HG03354 (cell line): ENCODE data around the gene TMEM237.
A peak's percentile ranks its signal among the peaks of the same experiment; 100 is the strongest.

ENCODE experiments used
- ATAC-seq: cut with Tn5 transposase; IDR thresholded peaks from one replicate; pipeline ENCODE4 v1.9.1; 2021; ENCODE audit warnings: mild to moderate bottlenecking; ENCODE audit not compliant: unreplicated experiment, poor library complexity, severe bottlenecking

Gene TMEM237

GRCh38 chr2:201642579-201643215 is 606 bp downstream of the TMEM237 start:
- peak; percentile 79 for ATAC-seq

DNA sequence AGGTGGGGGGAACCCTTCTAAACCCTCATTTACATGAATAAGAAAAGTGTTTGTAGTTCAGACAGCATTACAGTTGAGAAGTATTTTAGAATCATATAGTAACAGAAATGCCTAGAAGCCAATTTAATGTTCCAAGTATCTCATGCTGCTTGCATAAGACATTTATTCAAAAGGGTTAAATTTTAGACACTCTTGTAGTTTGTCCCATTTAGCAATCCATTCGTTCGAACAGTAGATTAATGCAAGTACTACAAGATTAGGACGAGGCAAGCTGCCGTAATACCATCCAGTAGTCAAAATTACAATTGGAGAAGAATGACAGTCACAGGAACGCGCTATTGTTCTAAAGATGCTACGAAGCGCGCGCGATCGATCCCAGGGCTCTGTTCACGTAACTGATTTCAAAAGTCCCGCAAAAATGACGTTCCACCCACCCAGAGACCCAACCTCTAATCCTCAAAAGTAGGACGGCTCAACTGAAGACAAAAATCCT is 1.2 kb downstream of the TMEM237 start:
- ATAC-seq: peak; percentile 40

DNA sequence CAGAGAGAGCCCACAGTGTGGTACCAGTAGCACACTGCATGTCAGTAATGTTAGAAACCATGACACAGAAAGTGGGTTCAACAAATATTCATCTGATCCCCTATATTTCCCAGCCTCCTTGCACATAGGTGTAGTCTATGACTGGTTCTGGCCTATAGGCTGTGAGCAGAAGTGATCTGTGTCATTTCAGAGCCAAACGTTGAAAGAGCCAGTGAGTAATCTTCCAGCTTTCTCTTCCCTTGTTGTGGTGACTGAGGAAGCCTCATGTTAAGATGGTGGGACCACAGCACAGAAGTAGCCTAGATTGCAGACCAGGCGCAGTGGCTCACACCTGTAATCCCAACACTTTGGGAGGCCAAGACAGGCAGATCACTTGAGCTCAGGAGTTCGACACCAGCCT is 4.1 kb downstream of the TMEM237 start:
- ATAC-seq: no peak

GRCh38 chr2:201638326-201638725 is 5.0 kb downstream of the TMEM237 start:
- ATAC-seq: no peak

DNA sequence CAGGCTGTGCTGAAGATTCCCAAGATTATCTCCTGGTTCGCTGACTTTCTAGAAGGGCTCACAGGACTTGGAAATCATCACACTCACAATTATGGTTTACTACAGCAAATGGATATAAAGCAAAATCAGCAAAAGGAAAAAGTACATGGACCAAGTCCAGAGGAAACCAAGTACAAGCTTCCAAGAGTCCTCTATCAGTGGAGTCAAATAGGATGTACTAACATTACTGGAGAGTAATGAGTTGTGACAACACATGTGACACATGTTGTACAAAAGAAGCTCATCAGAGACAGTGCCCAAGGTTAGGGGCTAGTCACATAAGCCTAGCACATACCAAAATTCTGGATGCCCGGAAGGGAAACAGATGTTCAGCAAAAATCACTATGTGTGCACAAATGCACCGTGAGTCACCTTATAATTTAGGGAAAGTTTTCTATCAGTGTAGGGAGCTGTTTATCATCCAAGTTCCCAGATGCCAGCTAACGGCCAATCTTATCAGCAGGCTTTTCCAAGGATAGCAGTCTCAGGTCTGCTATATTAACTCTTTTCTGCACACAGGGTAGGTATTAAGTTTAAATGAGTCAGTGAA is 9.5 kb downstream of the TMEM237 start:
- ATAC-seq: no peak

DNA sequence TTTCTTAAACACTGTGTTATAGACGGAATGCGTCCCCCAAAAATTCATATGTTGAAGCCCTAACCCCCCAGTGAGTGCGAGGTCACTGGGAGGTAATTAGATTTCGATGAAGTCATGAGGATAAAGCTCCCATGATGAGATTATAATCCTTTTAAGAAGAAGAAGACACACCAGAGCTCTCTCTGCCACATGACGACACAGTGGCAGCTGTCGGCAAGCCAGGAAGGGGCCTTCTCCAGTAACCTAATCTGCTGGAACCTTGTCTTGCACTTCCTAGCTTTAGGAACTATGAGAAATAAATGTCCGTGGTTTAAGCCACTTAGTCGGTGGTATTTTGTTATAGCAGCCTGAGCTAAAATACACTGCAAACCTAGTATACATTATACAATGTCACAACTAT is 12.3 kb downstream of the TMEM237 start:
- no peak for ATAC-seq

DNA sequence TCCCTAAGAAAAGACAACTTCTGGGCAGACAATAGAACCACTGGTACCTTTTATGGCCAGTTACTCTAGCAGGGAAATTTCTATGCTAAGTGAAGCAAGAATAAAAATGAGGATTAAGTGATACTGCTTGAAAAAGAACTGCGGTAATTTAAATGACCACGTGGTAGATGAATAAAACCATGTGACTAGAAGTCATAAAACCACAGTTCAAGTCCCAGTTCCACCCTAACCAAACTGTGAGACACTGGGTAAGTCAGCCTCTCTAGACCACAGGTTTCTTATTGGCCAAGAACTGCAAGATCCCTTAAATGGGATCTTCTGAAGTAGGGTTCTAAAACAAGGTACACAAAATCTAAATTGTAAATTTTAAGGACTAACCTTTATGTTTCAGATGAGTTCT is 12.7 kb downstream of the TMEM237 start:
- no peak for ATAC-seq

- no peak for ATAC-seq
Observed at GRCh38 chr2:201628545-201628944, 14.8 kb downstream of the TMEM237 start.

DNA sequence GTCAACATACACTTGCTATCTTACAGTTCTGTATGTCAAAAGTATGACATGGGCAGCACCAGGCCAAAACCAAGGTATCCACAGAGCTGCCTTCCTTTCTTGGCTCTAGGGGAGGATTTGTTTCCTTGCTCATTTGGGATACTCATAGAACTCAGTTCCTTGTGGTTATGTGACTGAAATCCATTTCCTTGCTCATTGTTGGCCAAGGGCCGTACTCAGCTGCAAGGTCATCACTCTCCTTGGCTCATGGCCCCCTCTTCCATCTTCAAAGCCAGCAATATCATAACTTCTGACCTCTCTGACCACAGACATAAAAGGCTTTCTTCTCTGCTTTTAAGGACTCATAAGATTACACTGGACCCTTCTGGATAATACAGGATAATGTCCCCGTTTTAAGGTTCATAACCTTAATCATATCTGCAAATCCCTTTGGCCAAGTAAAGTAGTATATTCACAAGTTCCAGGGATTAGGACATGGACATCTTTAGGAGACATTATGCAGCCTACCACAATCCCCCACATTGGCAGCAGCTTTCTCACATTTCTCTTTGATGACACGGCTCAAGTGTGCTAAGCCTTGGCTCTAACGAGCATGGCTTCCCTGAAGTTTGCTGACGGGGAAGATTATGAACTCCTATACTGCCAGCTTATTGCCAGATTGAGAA is 20.9 kb downstream of the TMEM237 start:
- ATAC-seq: no peak

GRCh38 chr2:201621293-201621999 is 21.9 kb downstream of the TMEM237 start:
- no peak for ATAC-seq

DNA sequence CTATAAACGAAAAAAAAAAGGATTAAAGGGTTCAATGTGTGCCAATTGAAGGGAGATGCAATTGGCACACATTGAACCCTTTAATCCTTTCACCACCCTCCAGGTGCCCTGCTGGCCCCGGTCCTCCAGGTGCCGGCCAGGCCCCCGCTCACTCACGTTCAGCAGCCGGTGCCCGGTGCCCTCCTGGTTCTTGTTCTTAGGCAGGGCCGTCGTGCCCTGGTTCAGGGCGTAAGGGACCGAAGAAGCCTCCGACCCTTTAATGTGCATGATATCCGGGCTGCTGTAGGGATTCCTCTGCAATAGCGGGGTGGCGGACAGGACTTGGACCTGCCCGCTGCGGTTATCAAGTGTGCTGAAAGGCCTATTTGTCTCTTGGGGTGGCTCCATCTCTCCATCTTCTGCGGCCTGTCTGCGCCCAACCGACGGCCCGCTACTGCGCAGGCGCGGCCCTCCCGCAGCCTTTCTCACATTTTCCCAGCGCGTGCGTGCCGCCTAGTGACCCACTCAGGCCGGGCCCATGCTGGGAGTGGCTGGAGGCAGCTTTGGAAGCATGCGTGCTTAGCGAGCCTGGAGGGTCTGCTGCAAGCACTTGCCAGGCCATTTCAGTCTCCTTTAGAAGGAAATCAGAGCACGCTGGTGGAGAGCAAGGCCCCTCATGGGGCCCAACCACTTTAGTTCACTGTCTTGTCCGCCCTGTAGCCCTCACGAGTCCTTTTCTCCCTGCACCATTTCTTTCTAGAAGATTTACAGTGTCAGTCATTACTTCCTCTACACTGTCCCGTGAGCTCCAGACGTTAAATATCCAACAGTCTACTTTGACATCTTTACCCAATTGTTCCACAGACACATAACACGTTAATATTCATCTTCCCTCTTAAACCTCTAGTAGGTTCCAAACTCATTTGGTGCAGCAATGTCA is 24.3 kb downstream of the TMEM237 start:
- ATAC-seq: no peak

DNA sequence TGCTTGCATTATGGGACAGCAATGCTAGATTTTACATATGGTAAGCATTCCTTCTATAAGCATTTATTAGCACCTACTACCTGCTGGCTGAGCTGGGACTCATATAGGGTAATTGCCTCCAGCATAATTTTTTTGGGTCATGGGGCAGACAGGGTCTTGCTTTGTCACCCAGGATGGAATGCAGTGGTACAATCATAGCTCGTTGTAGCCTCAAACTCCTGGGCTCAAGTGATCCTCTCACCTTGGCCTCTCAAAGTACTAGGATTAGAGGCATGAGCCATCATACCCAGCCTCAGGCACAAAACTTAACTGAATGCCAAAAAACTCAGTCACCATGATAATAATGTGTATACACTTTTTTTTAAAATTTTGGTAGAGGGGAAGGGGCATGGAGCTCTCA is 35.3 kb downstream of the TMEM237 start:
- no peak for ATAC-seq

DNA sequence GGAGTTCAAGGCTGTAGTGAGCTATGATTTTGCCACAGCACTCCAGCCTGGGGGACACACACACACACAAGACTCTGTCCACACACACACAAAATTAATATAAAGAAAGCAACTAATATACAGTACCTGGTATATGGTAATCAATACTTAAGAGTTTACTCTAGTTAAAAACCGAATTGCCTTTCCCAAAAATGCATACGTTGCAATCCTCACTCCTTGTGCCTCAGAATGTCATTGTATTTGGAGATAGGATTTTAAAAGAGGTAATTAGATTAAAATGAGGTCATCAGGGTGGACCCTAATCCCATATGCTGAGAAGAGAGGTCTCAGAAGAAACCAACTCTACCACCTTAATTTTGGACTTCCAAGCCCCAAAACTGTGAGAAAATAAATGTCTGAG is 35.7 kb downstream of the TMEM237 start:
- ATAC-seq: no peak

DNA sequence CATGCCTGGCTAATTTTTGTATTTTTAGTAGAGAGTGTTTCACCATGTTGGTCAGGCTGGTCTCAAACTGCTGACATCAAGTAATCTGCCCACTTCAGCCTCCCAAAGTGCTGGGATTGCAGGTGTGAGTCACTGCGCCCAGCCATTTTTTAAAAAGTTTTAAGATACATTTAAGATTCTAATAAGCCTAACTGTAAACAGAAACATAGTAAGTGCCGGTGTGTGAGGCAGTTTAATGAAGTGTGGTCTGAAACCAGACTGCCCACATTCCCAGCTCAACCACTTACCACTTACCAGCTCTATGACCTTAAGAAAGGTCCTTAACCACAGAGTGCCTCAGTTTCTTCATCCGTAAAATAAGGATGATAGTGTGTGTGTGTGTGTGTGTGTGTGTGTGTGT is 42.4 kb downstream of the TMEM237 start:
- no peak for ATAC-seq

GRCh38 chr2:201597397-201597796 is 45.9 kb downstream of the TMEM237 start:
- no peak for ATAC-seq

DNA sequence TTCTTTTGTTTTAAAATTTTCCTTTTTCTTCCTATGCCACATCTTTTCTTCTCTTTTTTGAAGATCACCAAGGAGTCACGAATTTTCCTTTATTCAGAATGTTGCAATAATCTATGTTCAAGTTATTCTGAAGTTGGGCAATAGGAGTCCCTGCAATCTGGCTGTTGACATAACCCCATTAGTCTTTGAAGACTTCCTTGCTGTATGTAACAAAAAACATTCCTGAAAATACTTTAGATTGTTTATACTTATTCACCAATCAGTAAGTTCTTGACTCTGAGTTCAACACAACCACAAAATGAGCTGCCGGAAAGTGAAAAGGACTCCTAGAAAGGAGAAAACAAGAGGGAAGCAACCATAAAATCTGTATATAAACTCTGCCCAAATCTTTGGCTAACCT is 62.8 kb downstream of the TMEM237 start:
- ATAC-seq: no peak

DNA sequence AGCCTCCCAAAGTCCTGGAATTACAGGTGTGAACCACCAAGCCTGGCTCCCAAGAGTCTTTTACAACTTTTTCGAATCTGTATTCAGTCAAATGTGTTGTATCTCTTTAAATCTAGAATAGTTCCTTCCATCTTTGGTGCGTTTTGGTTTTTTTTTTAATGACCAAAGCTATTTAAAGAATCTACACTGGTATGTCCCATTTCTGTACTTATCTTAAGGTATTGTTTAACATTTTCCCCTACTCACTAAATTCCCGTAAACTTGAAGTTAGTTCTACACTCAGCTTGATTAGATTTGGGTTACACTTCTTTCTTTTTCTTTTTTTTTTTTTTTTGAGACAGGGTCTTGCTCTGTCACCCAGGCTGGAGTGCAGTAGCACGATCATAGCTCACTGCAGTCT is 63.8 kb downstream of the TMEM237 start:
- no peak for ATAC-seq

DNA sequence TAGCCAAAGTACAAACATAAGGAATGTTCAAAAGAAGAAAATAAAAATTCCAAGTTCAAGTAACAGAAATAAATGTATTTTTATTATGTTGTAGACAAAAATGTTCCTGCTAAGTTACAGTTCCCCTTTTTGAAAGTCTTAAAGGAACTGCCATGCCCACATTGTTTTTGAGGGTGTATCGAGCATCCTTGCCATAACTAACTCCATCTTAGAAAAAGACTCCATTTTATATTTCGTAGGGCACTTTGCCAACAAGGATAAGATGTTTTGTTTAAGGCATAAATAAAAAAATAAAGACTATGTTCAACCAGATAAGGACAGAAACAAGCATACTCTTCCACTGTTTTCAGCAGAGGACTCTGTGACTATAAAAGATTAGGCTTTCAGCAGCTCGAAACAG is 67.3 kb downstream of the TMEM237 start:
- no peak for ATAC-seq

DNA sequence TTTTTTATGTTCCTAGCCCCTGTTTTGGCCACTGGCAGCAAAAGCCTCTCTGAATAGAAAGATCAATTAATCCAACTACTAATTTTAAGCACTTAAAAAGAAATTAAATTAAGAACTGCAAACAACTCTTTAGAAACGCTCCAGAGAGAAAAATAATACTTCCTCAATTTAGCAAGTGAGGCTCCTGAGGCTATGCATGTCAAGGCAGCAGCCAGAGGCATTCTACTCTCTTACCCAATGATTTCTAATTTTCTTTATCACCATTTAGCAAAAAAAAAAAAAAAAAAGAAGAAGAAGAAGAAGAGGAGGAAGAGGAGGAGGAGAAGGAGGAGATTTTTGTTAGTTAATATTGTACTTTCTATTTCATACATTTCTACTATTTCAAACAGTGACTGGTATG is 68.5 kb downstream of the TMEM237 start:
- no peak for ATAC-seq
